ENCODE measurements around the gene PKHD1. TPM values are rescaled to one million over a fixed set of nuclear protein-coding genes. Genes with fewer than 3 reads are reported as not detected.

The PKHD1 gene
- total and polyA plus RNA-seq, 2 donors (not counting 1 experiment from before 2014, with no cell fraction given), result not detected

- no peak overlapping the region for H3K4me3 Mint-ChIP-seq
- no peak overlapping the region for H3K4me2 ChIP-seq (replicated peaks; ENCODE audit: low read depth, low read length, poor library complexity, severe bottlenecking)
- H3K79me2 ChIP-seq (ENCODE audit: control insufficient read depth, insufficient read depth, low read length), result no peaks in the 10 kb centered on the region
- ATAC-seq (ENCODE audit: low read depth), result no peak
- no peak for DNase-seq
- H3K9me3 Mint-ChIP-seq (ENCODE audit: insufficient read depth), result no peaks in the 10 kb centered on the region
- no peaks in the 10 kb centered on the region for H4K20me1 ChIP-seq (ENCODE audit: control insufficient read depth, insufficient read depth, low read length, poor library complexity, severe bottlenecking)
- H3K27ac Mint-ChIP-seq, result no peak overlapping the region
- H3K4me1 ChIP-seq (ENCODE audit: control insufficient read depth in 2 of 2, insufficient read depth in 2 of 2, low read length in 2 of 2), result no peaks in the 10 kb centered on the region
- WGBS (ENCODE audit: insufficient coverage), result 40% methylated on average over 1 of the region's 6 CpGs
- H3K27me3 ChIP-seq (replicated peaks in 1 of 4; ENCODE audit: control extremely low read depth in 1 of 4, control insufficient read depth in 3 of 4, insufficient read depth in 4 of 4, low read length in 3 of 4), result no peaks in the 10 kb centered on the region
- H3K9ac ChIP-seq (ENCODE audit: low read length), result no peak overlapping the region
- CTCF ChIA-PET, result no interaction called here
- no peak overlapping the region for H3K27ac ChIP-seq (ENCODE audit: low read length in 2 of 2)
- intact Hi-C loops (cut with micrococcal nuclease), result no loop called here
- no peak overlapping the region for H2AFZ ChIP-seq (ENCODE audit: insufficient read depth, low read depth, low read length, poor library complexity, severe bottlenecking)
- H3K27me3 Mint-ChIP-seq, result no peaks in the 10 kb centered on the region
- H3K4me1 Mint-ChIP-seq, result no peaks in the 10 kb centered on the region
- H3K36me3 ChIP-seq (replicated peaks in 1 of 2; ENCODE audit: control extremely low read depth in 1 of 2, control insufficient read depth in 1 of 2, extremely low read depth in 1 of 2, insufficient read depth in 2 of 2, low read length in 1 of 2), result no peaks in the 10 kb centered on the region
- H3K9me3 ChIP-seq (ENCODE audit: control extremely low read depth in 1 of 3, control insufficient read depth in 2 of 3, insufficient read depth in 1 of 3, low read length in 2 of 3), result no peaks in the 10 kb centered on the region
- H3K4me3 ChIP-seq (ENCODE audit: control extremely low read depth in 1 of 5, extremely low read depth in 1 of 5, insufficient read depth in 1 of 5, low read depth in 2 of 5, low read length in 4 of 5), result no peak overlapping the region
- no peak for TF ChIP-seq CTCF (IDR thresholded peaks at IDR 0.05)
- no peak for TF ChIP-seq EZH2 (IDR thresholded peaks at IDR 0.05; ENCODE audit: borderline replicate concordance, insufficient read depth, low read depth, low read length, poor library complexity, severe bottlenecking)
- POLR2A ChIA-PET, result no interaction called here
Observed at GRCh38 chr6:51640021-51640420, 447.4 kb downstream of the PKHD1 start.

- H3K9me3 ChIP-seq (ENCODE audit: control extremely low read depth in 1 of 3, control insufficient read depth in 2 of 3, insufficient read depth in 1 of 3, low read length in 2 of 3), result no peaks in the 10 kb centered on the region
- no peaks in the 10 kb centered on the region for H3K79me2 ChIP-seq (ENCODE audit: control insufficient read depth, insufficient read depth, low read length)
- DNase-seq, result no peak
- no peak for ATAC-seq (ENCODE audit: low read depth)
- CTCF ChIA-PET, result no interaction called here
- TF ChIP-seq EZH2 (IDR thresholded peaks at IDR 0.05; ENCODE audit: borderline replicate concordance, insufficient read depth, low read depth, low read length, poor library complexity, severe bottlenecking) (no peak), CTCF (IDR thresholded peaks at IDR 0.05) (no peak)
- Mint-ChIP-seq H3K27me3 (no peaks in the 10 kb centered on the region), H3K27ac (no peak overlapping the region), H3K4me3 (no peak overlapping the region), H3K4me1 (no peaks in the 10 kb centered on the region), H3K9me3 (ENCODE audit: insufficient read depth) (peaks cover 2% of the 10 kb centered on the region)
- WGBS (ENCODE audit: insufficient coverage), result no CpG with 5 or more reads among the region's 1 CpG
- H3K36me3 ChIP-seq (replicated peaks in 1 of 2; ENCODE audit: control extremely low read depth in 1 of 2, control insufficient read depth in 1 of 2, extremely low read depth in 1 of 2, insufficient read depth in 2 of 2, low read length in 1 of 2), result no peaks in the 10 kb centered on the region
- H3K9ac ChIP-seq (ENCODE audit: low read length), result no peak overlapping the region
- intact Hi-C loops (cut with micrococcal nuclease), result no loop called here
- no peak overlapping the region for H3K4me2 ChIP-seq (replicated peaks; ENCODE audit: low read depth, low read length, poor library complexity, severe bottlenecking)
- H2AFZ ChIP-seq (ENCODE audit: insufficient read depth, low read depth, low read length, poor library complexity, severe bottlenecking), result no peak overlapping the region
- H3K4me3 ChIP-seq (ENCODE audit: control extremely low read depth in 1 of 5, extremely low read depth in 1 of 5, insufficient read depth in 1 of 5, low read depth in 2 of 5, low read length in 4 of 5), result no peak overlapping the region
- no peaks in the 10 kb centered on the region for H4K20me1 ChIP-seq (ENCODE audit: control insufficient read depth, insufficient read depth, low read length, poor library complexity, severe bottlenecking)
- POLR2A ChIA-PET, result no interaction called here
- no peaks in the 10 kb centered on the region for H3K4me1 ChIP-seq (ENCODE audit: control insufficient read depth in 2 of 2, insufficient read depth in 2 of 2, low read length in 2 of 2)
- no peak overlapping the region for H3K27ac ChIP-seq (ENCODE audit: low read length in 2 of 2)
- H3K27me3 ChIP-seq (replicated peaks in 1 of 4; ENCODE audit: control extremely low read depth in 1 of 4, control insufficient read depth in 3 of 4, insufficient read depth in 4 of 4, low read length in 3 of 4), result no peaks in the 10 kb centered on the region
Observed at GRCh38 chr6:51633424-51633823, 454.0 kb downstream of the PKHD1 start.

Measured in B cell (primary cell).